ENCODE results near the gene TSC22D1. TPM values are rescaled to one million over a fixed set of nuclear protein-coding genes. Genes with fewer than 3 reads are reported as not detected.

The TSC22D1 gene
- total and polyA plus RNA-seq, 2 experiments from 2014 or later, result 173 to 195 TPM

DNA sequence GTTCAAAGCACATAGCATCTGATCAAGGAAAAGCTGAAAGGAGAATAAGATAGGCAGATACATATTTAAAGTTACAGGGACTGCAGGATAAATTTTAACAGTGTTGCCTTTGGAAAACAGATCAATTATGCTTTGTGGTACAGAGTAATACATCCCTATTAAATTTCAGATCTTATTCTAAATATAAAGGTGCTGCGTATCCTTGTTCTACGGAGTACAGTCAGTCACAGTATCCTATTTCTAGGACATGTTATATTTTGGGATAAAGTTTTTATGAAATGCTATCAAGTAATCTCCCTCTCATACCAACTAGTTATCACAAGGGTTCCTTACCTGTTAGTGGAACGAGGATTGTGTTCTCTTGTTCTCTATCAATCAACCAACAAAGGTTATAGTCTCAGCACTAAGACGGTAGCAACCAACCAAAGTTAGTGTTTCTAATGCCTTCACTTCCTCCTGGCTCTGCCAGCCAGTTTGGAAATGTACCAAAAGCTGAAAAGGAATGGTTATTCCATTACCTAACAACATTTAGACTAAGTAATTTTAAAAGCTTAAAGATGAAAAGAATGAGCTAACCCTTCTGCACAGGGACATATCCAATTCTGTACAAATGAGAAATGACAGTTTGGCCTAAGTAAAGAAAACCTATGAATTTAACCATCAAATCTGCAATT, 35.2 kb downstream of the TSC22D1 start:
- Histone ChIP-seq H4K20me1 (ENCODE audit: insufficient read depth, poor library complexity, severe bottlenecking) (peaks cover 5% of the 10 kb centered on the region), H3K9me2 (replicated peaks; ENCODE audit: insufficient read depth) (no peaks in the 10 kb centered on the region), H3K4me3 (no peak overlapping the region), H3K79me2 (peaks cover 26% of the 10 kb centered on the region), H3K4me2 (no peak overlapping the region), H3K27me3 (no peaks in the 10 kb centered on the region), H2AFZ (no peak overlapping the region), H3K4me1 (ENCODE audit: insufficient read depth) (peaks cover 4% of the 10 kb centered on the region), H3K27ac (no peak overlapping the region), H3K36me3 (replicated peaks; ENCODE audit: insufficient read depth, low read depth) (no peaks in the 10 kb centered on the region), H3K9me3 (ENCODE audit: low read depth) (no peaks in the 10 kb centered on the region)
- no peak for DNase-seq (ENCODE audit: low spot score)
- WGBS (ENCODE audit: low lambda C conversion rate, missing lambda C conversion rate), result 90% methylated on average over 4 of the region's 4 CpGs
- no peak for TF ChIP-seq CTCF (IDR thresholded peaks at IDR 0.05; ENCODE audit: poor library complexity)
- no peak for TF ChIP-seq EZH2 (IDR thresholded peaks at IDR 0.05; ENCODE audit: borderline replicate concordance)
- TF ChIP-seq EZH2phosphoT487 (IDR thresholded peaks at IDR 0.05; ENCODE audit: low read depth, severe bottlenecking, unreplicated experiment), result no peak

DNA sequence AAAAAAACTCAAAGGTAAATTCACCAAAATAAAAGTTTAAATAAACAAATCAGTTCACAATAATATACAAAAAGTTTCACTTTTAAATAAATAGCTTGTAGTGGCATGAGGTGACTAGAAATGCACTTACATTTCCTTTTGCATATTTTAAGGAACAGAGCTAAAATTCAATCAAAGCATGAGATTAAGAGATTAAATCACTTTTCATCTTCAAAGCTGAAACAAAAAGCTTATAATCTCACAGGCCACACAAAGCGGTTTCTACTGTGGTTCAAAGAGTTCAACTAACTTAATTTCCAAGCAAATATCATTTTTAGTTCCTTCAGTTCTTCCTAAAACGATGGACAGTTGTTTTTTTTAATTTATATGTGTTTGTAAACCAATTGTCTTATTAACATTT, 38.9 kb downstream of the TSC22D1 start:
- Histone ChIP-seq H3K9me3 (ENCODE audit: low read depth) (no peaks in the 10 kb centered on the region), H3K4me3 (no peak overlapping the region), H3K79me2 (peaks cover 13% of the 10 kb centered on the region), H3K4me1 (ENCODE audit: insufficient read depth) (peaks cover 4% of the 10 kb centered on the region), H3K27me3 (no peaks in the 10 kb centered on the region), H3K36me3 (replicated peaks; ENCODE audit: insufficient read depth, low read depth) (no peaks in the 10 kb centered on the region), H3K4me2 (no peak overlapping the region), H2AFZ (no peak overlapping the region), H3K27ac (no peak overlapping the region), H4K20me1 (ENCODE audit: insufficient read depth, poor library complexity, severe bottlenecking) (no peaks in the 10 kb centered on the region), H3K9me2 (replicated peaks; ENCODE audit: insufficient read depth) (no peaks in the 10 kb centered on the region)
- no peak for DNase-seq (ENCODE audit: low spot score)
- no peak for TF ChIP-seq EZH2 (IDR thresholded peaks at IDR 0.05; ENCODE audit: borderline replicate concordance)
- TF ChIP-seq CTCF (IDR thresholded peaks at IDR 0.05; ENCODE audit: poor library complexity), result no peak
- 59% methylated on average over 2 of the region's 2 CpGs for WGBS (ENCODE audit: low lambda C conversion rate, missing lambda C conversion rate)

GRCh38 chr13:44523146-44524015, 52.7 kb downstream of the TSC22D1 start:
- Histone ChIP-seq H3K9me3 (ENCODE audit: low read depth) (no peaks in the 10 kb centered on the region), H3K4me2 (peak overlapping the region; percentile 59), H3K27ac (peak overlapping the region; percentile 76), H2AFZ (no peak overlapping the region), H3K4me1 (ENCODE audit: insufficient read depth) (peaks cover 11% of the 10 kb centered on the region), H3K79me2 (peaks cover 4% of the 10 kb centered on the region), H4K20me1 (ENCODE audit: insufficient read depth, poor library complexity, severe bottlenecking) (no peaks in the 10 kb centered on the region), H3K9me2 (replicated peaks; ENCODE audit: insufficient read depth) (no peaks in the 10 kb centered on the region), H3K4me3 (no peak overlapping the region), H3K36me3 (replicated peaks; ENCODE audit: insufficient read depth, low read depth) (no peaks in the 10 kb centered on the region), H3K27me3 (no peaks in the 10 kb centered on the region)
- TF ChIP-seq EZH2 (IDR thresholded peaks at IDR 0.05; ENCODE audit: borderline replicate concordance) (no peak), EZH2phosphoT487 (IDR thresholded peaks at IDR 0.05; ENCODE audit: low read depth, severe bottlenecking, unreplicated experiment) (no peak), CTCF (IDR thresholded peaks at IDR 0.05; ENCODE audit: poor library complexity) (no peak)
- 42% methylated on average over 4 of the region's 4 CpGs for WGBS (ENCODE audit: low lambda C conversion rate, missing lambda C conversion rate)
- DNase-seq (ENCODE audit: low spot score), result peak; percentile 57

Data from hepatocyte (in vitro differentiated cells).